ENCODE measurements around the gene ADAMTS17.

Gene ADAMTS17

DNA sequence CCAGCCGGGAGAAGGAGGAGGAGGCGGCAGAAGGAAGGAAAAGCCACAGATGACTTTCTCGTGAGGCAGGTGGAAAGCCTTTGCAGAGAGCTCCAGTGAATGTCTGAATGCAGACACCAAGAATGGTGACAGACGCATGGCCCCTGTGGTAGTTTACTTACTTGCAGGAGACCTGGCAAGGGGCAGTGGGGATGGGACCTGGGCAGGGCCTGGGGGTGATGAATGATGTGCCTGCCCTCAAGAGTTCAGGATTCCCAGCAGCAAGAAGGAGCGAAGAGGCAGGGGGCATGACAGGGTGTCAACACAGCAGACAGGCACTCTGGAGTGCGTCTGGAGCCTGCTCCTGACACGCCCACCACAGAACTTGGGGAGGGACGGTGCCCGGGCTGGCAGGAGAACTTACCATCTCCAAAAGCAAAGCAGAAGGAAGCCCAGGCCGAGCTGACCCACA is 348.1 kb downstream of the ADAMTS17 start:
- H3K4me3 ChIP-seq (ENCODE audit: low read depth, low read length), result no peak overlapping the region

DNA sequence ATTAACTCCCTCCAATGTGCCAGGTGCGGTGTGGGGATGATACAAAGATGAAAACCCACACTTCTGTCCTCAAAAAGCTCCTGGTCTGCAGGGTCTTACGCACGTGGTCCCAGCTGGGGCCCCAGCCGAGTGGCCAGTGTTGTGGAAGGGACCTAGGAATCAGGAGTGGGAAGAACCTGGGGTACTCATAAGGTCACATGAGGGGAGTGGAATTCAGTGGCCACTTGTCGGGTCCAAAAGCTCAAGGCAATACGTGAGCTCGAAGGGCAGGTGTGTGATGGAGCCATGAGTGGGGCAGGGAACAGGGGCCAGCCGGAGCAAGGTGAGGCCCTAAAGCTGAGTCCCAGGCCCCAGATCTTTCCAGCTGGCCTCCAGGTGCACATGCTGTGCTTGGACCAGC is 348.5 kb downstream of the ADAMTS17 start:
- H3K4me3 ChIP-seq (ENCODE audit: low read depth, low read length), result no peak overlapping the region
- TF ChIP-seq, protein P1, sequence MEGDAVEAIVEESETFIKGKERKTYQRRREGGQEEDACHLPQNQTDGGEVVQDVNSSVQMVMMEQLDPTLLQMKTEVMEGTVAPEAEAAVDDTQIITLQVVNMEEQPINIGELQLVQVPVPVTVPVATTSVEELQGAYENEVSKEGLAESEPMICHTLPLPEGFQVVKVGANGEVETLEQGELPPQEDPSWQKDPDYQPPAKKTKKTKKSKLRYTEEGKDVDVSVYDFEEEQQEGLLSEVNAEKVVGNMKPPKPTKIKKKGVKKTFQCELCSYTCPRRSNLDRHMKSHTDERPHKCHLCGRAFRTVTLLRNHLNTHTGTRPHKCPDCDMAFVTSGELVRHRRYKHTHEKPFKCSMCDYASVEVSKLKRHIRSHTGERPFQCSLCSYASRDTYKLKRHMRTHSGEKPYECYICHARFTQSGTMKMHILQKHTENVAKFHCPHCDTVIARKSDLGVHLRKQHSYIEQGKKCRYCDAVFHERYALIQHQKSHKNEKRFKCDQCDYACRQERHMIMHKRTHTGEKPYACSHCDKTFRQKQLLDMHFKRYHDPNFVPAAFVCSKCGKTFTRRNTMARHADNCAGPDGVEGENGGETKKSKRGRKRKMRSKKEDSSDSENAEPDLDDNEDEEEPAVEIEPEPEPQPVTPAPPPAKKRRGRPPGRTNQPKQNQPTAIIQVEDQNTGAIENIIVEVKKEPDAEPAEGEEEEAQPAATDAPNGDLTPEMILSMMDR (IDR thresholded peaks at IDR 0.05; ENCODE audit: borderline replicate concordance, insufficient read depth, low read depth, low read length), result no peak

More for the DNA sequence above, 348.1 kb downstream of the ADAMTS17 start:
- TF ChIP-seq, protein P1 (IDR thresholded peaks at IDR 0.05; ENCODE audit: borderline replicate concordance, insufficient read depth, low read depth, low read length), result no peak

DNA sequence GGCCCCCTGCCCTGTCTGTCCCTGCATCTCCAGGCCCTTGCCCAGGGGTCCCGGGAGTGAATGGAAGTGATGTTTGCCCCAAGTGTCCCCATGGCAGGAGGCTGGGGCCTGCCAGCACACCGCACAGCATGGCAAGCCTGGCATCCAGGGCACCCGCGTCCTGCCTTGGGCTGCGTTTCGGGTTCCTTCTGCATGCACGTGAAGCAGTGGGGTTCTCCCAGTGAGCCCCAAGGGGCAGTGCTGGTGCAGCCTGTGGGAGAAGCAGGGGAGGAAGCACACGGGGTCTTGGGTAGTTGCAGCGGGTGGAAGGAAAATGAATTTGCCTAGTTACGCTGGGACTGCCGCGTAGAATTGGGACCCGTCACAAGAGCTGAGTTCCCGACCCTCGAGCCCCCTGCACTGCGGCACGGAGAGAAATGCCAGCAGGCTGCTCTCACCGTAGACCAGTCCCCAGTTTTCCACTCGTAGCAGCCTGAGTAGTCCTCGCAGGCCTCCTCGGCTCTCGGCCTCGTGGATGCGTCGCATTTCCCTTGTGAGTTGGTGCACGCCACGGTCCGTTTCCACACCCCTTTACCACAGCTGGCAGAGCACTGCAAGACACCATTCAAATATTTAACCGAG is 349.1 kb downstream of the ADAMTS17 start:
- H3K4me3 ChIP-seq (ENCODE audit: low read depth, low read length), result no peak overlapping the region
- TF ChIP-seq, protein P1 (IDR thresholded peaks at IDR 0.05; ENCODE audit: borderline replicate concordance, insufficient read depth, low read depth, low read length), result no peak

DNA sequence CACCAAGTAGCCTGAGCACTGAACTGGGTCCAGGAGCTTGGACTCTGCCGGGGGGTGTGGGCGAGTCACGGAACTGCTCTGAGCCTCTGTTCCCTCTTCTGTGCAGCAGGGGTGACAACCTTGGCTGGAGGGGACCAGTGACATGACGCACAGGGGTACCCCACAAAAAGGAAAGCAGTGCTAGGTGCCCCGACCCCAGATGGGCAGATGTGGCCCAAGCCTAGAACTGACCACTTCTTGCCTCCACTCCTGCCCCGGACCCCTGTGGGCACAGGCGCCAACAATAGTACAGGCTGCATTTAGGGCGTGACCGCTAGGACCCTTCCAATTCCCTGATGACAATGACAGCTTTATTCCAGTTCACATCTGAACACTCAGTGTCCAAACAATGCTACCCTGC is 352.7 kb downstream of the ADAMTS17 start:
- TF ChIP-seq, protein P1 (IDR thresholded peaks at IDR 0.05; ENCODE audit: borderline replicate concordance, insufficient read depth, low read depth, low read length), result no peak
- H3K4me3 ChIP-seq (ENCODE audit: low read depth, low read length), result no peak overlapping the region

DNA sequence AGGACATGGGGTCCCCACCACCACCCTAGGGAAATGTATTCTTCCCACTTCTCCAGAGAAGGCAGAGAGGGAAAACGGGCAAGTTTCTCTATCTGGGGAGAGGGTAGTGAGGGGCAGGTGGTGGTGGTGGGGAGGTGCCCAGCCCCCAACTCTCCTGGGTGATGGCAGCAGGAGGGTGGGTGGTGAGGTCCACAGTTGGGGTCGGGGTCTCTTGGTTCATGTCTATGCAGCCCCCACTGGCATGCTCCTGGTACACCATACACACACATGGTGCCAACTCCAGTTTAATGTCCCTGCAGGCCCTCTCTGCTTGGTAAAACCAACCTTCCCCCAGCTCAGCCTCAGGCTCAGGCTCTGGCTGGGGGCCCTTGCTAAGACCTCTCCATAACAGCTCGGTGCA is 354.1 kb downstream of the ADAMTS17 start:
- TF ChIP-seq, protein P1 (IDR thresholded peaks at IDR 0.05; ENCODE audit: borderline replicate concordance, insufficient read depth, low read depth, low read length), result no peak
- no peak overlapping the region for H3K4me3 ChIP-seq (ENCODE audit: low read depth, low read length)

DNA sequence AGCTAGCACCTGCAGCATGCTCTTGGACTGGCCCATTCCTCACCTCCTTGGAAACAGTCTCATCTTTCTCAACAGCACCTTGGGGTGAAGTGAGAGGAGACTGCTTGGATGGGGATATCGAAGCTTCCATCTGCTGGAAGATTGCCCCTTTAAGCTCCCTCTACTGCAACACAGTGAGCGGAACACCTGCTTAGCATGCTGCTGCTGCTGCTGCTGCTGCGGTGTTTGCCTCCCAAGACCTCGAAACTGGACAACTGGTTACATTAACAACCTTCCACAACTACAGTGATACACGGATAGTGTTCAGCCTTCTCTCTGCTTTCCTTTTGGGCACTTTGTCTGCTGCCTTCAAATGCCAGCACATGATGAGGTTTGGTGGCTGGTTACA is 354.7 kb downstream of the ADAMTS17 start:
- TF ChIP-seq, protein P1 (IDR thresholded peaks at IDR 0.05; ENCODE audit: borderline replicate concordance, insufficient read depth, low read depth, low read length), result no peak
- no peak overlapping the region for H3K4me3 ChIP-seq (ENCODE audit: low read depth, low read length)

All from GM12875 (cell line).